Gastroesophageal sphincter (tissue), 3 donors: ENCODE measurements around the gene OAS2.

ENCODE experiments used
- POLR2AphosphoS5 ChIP-seq: sonication (generic); formaldehyde crosslinking; IDR thresholded peaks from one replicate; pipeline ENCODE4 v1.6.1; 2017; ENCODE audit warnings: antibody characterized with exemption
- TF ChIP-seq, protein P1 (sequence below), 4 experiments: fragments of 200-600 bp in 2 of 4; fragments of 450-650 bp in 2 of 4; sonication (generic) in 1 of 4; IDR thresholded peaks; one replicate each; pipeline ENCODE4 v1.5.1; 2017 to 2019; ENCODE audit warnings: antibody characterized with exemption in 4 of 4, mild to moderate bottlenecking in 2 of 4, moderate library complexity in 2 of 4

DNA sequence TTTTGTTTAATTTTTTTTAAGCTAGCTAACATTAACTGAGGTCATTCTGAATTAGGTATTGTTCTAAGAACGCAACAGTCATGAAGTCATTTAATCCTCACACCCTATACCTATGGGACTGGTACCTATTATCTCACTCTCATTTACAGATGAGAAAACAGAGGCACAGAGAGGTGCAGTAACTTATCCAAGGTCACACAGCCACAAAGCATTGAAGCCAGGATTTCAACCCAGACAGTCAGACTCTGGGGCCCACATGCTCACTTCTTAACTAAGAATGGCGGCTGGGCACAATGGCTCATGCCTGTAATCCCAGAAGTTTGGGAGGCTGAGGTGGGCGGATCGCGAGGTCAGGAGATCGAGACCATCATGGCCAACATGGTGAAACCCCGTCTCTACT lies 63.2 kb downstream of the OAS2 start:
- TF ChIP-seq, protein P1, sequence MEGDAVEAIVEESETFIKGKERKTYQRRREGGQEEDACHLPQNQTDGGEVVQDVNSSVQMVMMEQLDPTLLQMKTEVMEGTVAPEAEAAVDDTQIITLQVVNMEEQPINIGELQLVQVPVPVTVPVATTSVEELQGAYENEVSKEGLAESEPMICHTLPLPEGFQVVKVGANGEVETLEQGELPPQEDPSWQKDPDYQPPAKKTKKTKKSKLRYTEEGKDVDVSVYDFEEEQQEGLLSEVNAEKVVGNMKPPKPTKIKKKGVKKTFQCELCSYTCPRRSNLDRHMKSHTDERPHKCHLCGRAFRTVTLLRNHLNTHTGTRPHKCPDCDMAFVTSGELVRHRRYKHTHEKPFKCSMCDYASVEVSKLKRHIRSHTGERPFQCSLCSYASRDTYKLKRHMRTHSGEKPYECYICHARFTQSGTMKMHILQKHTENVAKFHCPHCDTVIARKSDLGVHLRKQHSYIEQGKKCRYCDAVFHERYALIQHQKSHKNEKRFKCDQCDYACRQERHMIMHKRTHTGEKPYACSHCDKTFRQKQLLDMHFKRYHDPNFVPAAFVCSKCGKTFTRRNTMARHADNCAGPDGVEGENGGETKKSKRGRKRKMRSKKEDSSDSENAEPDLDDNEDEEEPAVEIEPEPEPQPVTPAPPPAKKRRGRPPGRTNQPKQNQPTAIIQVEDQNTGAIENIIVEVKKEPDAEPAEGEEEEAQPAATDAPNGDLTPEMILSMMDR (IDR thresholded peaks at IDR 0.05): no peak
- no peak for TF ChIP-seq POLR2AphosphoS5
